Measurements from ENCODE around the gene LCAT.

The LCAT gene

DNA sequence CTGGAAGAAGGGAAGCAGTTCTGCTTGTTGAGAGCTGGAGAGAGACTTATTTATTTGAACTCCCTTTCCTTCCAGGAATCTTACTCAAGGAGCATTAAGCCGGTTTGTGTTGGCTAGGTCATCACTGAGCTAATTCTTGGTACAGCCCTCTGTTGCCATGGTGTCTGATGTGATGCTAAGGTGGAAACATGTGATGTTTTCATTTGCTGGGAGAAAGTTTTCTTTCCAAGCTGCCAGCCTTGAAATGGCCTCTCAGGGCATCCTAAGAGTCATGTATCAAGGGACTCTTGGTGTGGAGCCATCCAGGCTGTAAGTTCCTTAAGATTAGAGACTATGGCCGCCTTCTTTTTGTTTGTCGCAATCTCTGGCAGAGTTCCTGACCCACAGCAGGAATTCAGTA lies 46.7 kb downstream of the LCAT start:
- TF ChIP-seq, protein P1, sequence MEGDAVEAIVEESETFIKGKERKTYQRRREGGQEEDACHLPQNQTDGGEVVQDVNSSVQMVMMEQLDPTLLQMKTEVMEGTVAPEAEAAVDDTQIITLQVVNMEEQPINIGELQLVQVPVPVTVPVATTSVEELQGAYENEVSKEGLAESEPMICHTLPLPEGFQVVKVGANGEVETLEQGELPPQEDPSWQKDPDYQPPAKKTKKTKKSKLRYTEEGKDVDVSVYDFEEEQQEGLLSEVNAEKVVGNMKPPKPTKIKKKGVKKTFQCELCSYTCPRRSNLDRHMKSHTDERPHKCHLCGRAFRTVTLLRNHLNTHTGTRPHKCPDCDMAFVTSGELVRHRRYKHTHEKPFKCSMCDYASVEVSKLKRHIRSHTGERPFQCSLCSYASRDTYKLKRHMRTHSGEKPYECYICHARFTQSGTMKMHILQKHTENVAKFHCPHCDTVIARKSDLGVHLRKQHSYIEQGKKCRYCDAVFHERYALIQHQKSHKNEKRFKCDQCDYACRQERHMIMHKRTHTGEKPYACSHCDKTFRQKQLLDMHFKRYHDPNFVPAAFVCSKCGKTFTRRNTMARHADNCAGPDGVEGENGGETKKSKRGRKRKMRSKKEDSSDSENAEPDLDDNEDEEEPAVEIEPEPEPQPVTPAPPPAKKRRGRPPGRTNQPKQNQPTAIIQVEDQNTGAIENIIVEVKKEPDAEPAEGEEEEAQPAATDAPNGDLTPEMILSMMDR (IDR thresholded peaks at IDR 0.05; ENCODE audit: low read depth, low read length): no peak
- in situ Hi-C loops (cut with HindIII; ENCODE audit: low sequenced_read_pairs): no loop called here
- DNase-seq (ENCODE audit: low read depth, low spot score): peak; percentile 56
- no peak overlapping the region for H3K4me3 ChIP-seq (ENCODE audit: low read depth, low read length)

DNA sequence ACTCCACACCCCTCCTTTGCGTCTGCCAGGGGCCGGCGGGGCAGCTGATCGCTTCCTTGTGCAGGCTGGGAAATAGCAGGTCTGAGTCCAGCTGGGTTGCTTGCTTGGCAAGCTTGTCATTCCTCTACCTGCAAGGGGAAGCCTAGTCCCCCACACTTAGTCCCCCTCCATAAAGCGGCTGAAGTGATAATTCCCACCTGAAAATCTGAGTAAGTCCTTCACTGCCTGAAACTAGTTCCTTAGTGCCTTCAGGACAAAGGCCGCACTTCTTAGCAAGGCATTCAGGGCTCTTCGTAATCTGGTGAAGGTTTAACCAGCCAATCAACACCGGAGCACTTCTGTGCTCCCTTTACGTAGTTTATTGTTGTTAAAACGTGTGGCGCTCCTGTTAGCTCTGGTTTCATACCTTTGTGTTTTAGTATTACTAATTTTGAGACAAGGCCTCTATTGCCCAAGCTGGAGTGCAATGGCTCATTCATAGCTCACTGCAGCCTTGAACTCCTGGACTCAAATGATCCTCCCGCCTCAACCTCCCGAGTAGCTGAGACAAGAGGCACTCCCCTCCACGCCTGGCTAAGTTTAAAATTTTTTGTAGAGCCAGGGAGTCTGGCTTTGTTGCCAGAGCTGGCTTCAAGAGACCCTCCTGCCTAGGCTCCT lies 50.0 kb downstream of the LCAT start:
- TF ChIP-seq, protein P1 (IDR thresholded peaks at IDR 0.05; ENCODE audit: low read depth, low read length): no peak
- DNase-seq (ENCODE audit: low read depth, low spot score): no peak
- in situ Hi-C loops (cut with HindIII; ENCODE audit: low sequenced_read_pairs): no loop called here
- H3K4me3 ChIP-seq (ENCODE audit: low read depth, low read length): peak overlapping the region; percentile 92

DNA sequence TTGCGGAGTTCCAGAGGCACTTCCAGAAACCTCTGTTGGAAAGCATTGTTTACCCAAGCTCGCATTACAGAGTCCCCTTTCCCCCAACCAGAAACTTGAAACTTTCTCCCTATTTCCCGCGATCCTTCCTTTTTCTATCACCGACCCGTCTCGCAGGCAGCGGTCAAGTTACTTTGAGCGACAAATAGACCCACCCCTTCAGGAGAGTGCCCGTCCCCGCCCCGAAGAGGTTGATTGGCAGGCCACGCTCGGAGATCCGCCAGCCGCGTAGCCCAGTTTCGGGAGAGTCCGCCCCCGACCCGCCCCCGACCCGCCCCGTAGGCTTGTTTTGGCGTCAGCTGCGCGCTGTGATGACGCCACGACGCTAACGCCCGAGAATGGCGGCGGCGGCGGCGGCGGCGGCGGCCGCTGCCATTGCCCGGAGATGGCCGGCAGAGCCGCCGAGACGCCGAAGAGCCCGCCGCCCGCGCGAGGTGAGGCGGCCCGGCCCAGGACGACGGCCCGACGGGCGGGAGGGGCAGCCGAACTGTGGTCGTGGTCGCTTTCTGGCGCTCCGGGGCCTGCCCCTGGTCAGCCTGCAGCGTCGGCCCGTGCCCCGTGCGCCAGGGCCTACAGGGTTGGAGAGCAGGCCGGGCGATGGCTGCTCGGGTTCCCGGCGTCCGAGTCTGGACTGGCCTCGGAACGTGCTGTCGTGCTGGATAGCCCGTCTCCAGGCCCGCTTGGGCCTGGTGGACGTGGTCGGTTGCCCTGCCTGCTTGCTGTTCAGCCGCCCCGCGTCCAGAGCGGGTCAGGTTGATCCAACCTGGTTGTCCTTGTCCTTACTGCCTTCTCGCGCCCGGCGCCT lies 50.8 kb downstream of the LCAT start, which contains the start of gene PSKH1:
Gene PSKH1, plus strand, starts transcription at position 356 of the 844 bp plus-strand sequence. CDS start 15,496 bp downstream, outside the sequence.
- H3K4me3 ChIP-seq (ENCODE audit: low read depth, low read length): peak within 1 kb of the TSS; percentile 92
- DNase-seq (ENCODE audit: low read depth, low spot score): peak; percentile 97
- TF ChIP-seq, protein P1 (IDR thresholded peaks at IDR 0.05; ENCODE audit: low read depth, low read length): no peak
- in situ Hi-C loops (cut with HindIII; ENCODE audit: low sequenced_read_pairs): no loop called here

DNA sequence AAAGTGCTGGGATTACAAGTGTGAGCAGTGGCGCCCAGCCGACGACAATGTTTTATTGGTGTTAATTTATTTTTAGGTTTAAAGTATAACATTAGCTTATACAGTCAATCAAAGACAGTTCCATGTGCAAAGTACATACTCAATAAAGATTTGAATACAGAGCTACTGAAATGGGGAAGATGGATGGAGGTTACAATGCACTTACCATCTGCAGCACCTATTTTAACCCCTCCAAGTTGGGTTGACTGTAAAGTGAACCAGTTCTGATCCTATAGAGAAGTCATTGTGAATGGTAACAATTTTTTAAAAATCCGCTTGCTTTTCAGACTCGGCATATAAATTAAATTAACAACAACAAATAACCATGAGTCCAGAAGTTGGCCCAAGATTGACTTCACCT lies 51.5 kb downstream of the LCAT start:
- TF ChIP-seq, protein P1 (IDR thresholded peaks at IDR 0.05; ENCODE audit: low read depth, low read length): no peak
- peak overlapping the region; percentile 41 for H3K4me3 ChIP-seq (ENCODE audit: low read depth, low read length)
- no peak for DNase-seq (ENCODE audit: low read depth, low spot score)
- in situ Hi-C loops (cut with HindIII; ENCODE audit: low sequenced_read_pairs): no loop called here
